KBM-7 (cell line): ENCODE data around the gene MYO1C.
A peak's percentile ranks its signal among the peaks of the same experiment; 100 is the strongest.
"Not testable (repeated sequence)": the region's sequence is repeated elsewhere in the genome, so short reads cannot be mapped to it uniquely, and the experiment has no call there.

Source experiments
- DNase-seq: peaks from one replicate; pipeline ENCODE4 v3.0.0-alpha.2; 2015
- in situ Hi-C: fragments of 300-500 bp; cut with MboI; formaldehyde crosslinking; loops from 2 replicates; pipeline ENCODE4 v1.14.3; 2020; ENCODE audit warnings: low sequenced_read_pairs, low pct_unique_long_range_greater_than_20kb, mixed read lengths

The MYO1C gene, protein sequence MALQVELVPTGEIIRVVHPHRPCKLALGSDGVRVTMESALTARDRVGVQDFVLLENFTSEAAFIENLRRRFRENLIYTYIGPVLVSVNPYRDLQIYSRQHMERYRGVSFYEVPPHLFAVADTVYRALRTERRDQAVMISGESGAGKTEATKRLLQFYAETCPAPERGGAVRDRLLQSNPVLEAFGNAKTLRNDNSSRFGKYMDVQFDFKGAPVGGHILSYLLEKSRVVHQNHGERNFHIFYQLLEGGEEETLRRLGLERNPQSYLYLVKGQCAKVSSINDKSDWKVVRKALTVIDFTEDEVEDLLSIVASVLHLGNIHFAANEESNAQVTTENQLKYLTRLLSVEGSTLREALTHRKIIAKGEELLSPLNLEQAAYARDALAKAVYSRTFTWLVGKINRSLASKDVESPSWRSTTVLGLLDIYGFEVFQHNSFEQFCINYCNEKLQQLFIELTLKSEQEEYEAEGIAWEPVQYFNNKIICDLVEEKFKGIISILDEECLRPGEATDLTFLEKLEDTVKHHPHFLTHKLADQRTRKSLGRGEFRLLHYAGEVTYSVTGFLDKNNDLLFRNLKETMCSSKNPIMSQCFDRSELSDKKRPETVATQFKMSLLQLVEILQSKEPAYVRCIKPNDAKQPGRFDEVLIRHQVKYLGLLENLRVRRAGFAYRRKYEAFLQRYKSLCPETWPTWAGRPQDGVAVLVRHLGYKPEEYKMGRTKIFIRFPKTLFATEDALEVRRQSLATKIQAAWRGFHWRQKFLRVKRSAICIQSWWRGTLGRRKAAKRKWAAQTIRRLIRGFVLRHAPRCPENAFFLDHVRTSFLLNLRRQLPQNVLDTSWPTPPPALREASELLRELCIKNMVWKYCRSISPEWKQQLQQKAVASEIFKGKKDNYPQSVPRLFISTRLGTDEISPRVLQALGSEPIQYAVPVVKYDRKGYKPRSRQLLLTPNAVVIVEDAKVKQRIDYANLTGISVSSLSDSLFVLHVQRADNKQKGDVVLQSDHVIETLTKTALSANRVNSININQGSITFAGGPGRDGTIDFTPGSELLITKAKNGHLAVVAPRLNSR

DNA sequence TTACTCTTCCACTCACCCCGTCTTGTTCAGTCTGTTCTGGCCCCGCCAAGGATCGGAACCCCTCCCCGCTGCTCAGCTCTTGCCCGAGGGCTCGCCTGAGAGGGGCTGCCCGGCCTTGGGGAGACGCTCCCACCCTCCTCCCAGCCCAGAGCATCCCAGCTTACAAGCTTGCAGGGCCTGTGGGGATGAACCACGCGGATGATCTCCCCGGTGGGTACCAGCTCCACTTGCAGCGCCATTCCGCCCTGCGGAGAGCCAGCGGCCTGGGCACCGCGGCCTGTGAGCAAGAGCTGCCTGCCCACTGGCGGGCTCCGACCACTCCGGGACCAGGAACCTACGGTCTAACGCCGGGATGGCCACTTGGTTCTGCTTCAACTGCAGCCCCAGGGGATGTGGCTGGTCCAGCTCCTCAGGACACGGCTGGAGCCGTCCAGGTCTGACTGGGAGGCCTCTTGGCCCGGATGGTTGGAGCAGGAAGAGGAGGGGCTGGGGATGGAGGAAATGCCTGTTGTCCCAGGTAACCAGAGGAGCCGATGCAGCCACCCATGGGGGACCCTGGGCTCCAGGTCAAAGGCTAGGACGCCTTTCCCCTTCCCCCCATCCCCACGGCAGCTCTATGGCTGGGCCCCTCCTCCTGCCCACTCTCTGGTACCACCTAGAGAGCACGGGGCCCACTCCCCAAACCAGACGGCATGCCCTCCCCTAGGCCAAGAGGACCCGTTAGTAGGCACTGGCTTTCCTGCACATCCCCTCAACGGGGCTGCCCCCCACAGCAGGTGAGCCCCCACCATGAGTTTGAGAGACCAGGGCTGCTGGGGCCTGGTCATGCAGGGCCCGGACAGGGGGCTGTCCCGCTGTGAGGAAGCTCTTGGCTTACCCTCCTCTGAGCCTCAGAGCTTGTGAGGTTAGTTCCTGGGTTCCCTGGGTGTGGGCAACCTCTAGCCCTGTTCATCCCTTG is at the start of gene MYO1C:
TSS of gene MYO1C (minus strand) at position 438 of the 958 bp plus-strand sequence. CDS start at position 239, 199 bp downstream.
- DNase-seq, result no peak
- in situ Hi-C loops, result no loop called here

DNA sequence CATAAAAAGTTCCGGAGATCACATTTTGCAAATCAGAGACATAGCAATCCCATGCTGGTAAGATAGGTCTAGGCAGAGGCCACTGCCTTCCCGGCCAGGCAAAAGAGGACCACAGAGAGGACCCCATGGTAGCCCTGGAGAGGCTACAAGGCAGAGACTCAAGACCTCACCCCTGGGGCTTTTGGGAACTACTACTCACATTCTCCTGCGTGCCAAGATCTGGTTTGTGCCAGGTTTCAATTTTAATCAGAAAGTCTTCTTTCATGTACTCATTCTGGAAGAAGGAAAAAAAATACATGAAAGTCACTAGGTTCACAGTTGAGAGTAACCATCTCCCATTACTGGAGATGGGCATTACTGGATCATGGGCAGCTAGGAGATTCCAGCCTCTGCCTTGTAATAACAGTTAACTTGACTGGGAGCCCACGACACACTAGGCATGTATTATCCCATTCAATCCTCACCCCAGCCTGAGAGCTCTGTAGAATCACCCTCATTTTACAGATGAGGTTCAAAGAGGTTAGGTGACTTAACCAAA is 49.0 kb upstream of the MYO1C start:
- DNase-seq, result no peak
- in situ Hi-C loops, result no loop called here

DNA sequence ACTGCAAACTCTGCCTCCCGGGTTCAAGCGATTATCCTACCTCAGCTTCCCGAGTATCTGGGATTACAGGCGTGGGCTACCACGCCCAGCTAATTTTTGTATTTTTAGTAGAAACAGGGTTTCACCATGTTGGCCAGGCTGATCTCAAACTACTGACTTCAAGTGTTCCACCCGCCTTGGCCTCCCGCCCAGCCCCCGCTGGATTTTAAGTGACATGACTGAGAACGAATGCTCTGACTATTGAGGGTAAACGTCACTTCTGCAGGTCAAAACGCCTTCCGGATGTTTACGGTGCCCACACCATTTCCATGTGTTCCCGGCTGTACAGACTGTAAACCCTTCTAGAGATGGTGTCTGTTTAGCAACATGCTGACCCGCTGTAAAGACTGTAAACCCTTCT is 47.3 kb upstream of the MYO1C start:
- in situ Hi-C loops, result no loop called here
- DNase-seq, result no peak

DNA sequence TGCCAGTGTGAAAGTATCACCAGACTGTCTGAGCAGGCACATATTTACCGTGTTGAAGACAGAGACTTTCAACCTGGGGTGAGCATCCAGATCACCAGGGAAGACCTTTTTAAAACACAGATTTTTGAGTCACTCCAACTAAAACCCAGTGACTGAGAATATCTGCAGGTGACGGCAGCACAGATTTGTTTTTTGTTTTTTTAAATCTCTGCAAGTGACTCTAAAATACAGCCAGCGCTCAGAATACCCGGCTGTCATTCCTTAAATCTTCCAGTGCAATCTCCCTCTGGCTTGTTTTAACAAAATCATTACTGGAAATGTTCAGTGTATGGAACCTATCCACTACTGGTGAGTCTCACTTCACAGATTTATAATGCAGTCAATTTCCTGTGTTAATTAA is 43.3 kb upstream of the MYO1C start:
- in situ Hi-C loops, result no loop called here
- no peak for DNase-seq

DNA sequence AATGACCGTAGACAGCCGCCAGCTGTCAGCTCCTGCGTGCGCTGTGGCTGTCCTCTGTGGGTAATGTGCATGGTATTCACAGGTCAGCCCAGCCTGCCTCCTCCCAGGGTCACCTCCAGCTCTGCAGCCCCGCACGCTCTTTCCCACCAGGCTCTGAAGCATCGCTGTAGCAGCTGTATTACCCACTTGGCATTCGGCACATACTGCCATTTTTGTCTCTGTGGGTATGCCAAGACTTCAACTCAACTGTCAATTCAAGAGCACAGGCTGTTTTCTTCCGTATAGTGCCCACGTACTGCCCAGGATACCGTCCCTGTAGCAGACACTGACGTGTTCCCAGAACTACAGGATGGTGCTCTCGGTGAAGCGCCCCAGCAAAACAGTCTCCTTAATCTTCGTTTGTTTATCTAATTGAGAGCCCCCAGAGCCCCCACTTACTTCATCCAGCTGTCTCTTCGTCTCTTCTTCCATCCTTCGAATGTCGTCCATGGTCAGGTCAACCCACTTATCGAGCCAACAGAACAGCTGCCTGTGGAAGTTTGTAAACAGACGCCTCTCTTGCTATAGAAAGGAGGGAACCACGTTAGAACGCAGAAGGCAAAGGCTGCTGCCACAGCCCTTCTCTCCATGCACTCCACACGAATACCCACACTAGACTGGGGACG is 41.3 kb upstream of the MYO1C start:
- in situ Hi-C loops, result no loop called here
- DNase-seq, result no peak

DNA sequence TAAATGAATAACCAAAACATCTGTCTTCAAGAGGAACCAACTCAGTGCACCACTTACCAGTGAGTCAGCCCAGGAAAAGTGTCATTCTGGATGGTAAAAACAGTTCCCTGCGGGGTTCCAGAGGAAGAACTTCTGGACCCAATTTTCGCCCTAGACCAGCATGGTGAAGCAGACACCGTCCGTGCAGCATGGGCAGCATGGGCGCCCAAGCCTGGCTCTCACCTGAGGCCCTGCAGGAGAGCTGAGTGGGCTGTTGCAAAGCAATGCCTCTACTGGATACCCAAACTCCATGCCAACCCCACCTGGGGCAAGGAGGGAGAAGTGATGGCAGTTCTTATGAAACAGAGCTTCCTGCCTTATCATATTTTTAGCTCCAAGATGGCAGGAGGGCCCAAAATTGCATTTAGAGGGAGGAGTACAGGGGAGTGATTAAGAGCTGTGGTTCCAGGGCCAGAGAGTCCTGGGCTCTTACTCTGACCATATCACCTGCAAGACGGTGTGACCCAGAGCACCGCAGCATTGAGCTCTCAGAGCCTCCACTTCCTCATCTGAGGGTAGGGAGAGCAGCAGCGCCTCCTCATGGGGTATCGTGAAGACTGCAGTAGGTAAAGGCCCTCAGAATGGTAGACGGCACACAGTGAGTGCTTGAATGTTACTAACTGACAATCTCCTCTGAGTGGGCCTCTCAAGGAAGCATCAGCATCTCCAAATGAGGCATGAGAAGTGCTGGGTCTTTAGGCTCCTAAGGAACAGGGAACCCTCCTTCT is 40.5 kb upstream of the MYO1C start:
- peak; percentile 82 for DNase-seq
- in situ Hi-C loops, result no loop called here

DNA sequence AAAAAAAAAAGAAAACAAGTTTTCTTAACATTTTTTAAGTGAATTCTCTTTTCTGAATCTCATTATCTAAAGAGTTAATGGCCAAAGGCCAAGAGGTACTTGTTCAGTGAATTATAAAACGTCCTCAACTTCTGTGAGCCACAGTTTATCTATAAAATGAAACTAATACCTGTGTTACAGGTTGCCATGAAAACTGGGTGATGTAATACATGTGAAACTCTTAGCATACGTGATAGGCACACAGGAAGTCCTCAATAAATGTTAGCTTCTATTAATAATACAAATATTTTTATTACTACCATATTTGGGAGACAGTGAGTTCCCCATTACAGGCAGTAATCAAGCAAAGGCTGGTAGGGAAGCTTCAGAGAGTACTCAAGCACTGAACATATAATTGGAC is 37.4 kb upstream of the MYO1C start:
- no peak for DNase-seq
- in situ Hi-C loops, result no loop called here

DNA sequence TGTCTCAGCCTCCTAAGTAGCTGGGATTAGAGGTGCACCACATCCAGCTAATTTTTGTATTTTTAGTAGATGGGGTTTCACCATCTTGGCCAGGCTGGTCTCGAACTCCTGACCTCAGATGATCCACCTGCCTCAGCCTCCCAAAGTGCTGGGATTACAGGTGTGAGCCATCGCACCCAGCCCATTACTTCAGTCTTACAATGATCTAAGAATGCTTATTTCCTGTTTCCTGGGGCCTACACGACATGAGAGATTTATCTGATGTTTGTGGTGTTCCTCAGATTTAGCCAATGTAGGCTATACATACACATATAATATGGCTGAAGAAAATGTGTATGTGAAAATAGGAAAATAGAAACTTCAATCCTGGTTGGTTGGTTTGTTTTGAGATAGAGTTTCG is 34.4 kb upstream of the MYO1C start:
- in situ Hi-C loops, DNase-seq: not testable (repeated sequence)

DNA sequence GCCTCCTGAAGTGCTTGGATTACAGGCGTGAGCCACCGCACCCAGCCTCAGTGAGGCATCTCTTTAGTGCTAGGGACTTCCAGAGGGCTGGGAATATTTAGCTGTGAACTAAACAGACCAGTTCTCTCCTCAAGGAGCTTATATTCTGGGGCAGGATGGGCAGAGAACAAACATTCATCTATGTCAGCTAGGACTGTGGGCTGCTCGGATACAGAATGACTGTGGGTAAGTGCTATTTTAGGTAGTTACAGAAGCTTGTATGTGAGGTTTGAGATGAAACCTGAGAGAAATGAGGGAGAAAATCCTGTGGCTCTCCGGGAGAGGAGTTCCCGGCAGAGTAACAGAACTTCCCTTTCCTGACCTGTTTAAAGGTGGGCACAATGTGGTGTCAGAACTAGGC is 30.1 kb upstream of the MYO1C start:
- no peak for DNase-seq
- in situ Hi-C loops, result no loop called here

DNA sequence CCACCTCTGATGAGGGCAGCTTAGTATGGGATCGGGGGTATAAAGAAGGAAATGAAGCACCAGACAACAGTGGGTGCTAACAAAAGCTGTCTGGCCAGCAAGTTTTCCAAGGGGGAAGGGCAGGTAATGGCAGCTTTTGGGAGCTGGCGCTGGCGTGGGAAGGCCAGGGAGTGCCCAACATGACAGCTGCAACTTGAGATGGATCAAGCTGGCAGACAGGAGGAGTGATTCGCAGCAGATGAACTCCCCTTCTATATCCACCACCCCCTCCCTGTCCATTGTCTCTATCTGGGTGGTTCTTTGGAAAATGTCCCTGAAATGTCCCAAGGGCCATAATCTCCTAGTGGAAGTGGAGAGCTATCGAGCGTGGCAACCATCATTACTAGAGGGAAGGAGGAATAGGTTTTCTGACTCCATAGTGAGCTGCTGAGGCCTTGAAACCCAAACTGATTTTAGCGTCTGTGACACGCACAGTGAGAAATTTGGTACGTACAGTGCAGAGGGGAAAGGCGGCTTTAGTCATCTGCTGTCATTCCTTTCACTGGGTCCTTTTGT is 28.7 kb upstream of the MYO1C start:
- DNase-seq, result no peak
- in situ Hi-C loops, result no loop called here

DNA sequence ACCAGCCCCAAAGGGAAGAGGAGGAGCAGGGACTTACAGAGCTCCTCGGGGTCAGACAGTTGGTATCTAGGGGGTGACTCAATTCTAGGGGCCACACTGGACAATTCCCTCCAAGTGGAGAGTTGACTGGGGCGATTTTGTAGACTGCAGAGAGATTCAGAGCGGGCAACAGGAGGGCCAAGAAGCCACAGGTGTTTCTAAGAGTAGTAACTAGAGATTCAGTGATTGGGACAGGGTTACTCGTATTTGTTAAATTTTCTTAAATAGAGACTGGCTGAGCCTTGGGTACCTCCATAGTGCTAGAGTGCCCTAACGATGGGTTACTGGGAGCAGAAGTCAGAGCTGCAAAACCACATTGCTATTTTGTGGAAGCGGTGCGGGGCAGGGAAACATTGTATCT is 27.2 kb upstream of the MYO1C start:
- no peak for DNase-seq
- in situ Hi-C loops, result no loop called here

DNA sequence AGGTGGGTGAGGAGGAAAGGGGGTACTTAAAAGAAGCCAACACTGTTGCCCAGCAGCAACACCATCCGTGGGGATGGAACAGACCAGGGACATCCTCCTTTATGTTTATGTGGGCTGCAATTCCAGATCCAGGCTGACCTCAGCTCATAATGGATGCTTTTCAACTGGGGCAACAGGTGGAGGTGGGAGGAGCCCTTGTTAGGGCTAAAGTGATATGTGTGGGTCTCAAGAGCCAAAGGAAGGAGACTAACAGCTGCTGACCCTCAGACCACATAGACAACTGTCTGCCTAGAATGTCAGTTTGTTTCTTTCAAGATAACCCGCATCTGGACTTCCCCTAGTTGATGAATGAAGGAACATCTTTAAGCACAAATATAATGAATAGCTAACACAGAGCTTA is 25.9 kb upstream of the MYO1C start:
- DNase-seq, result no peak
- in situ Hi-C loops, result no loop called here

DNA sequence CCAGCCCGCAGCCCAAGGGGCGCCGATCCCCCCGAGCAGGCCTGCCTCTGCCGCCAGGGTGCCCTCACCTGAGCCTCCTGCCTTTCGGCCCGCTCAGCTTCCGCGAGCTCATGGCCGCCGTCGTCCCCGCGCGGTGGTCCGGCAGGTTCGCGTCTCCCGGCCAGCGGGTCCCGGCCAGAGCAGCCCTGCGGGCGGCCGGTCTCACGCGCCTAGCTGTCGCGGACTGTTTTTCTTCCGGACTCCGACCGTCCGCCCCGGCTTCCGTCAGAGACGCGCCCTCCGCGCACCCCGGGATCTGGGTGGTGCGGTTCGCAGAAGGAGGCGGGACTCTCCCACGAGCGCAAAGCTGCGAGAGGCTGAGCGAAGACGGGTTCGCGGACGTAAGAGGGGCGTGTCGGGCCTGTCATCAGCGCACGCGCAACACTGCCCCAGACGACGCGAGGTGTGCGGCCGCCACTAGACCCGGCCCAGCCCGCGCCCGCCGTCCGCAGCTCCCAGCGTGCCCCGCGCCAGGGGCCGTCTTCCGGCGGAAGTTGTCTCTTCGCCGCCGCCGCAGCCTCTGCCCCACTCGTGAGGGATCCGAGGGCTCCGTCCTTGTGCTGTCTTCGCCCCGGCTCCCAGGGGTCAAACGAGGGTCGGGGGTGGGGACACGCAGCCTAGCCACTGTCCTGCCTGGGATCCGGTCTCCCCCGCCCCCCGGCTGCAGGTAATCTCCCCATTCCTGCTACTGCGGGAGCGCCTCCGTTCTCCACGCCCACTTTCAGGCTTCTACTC is 24.1 kb upstream of the MYO1C start, which contains the start of gene INPP5K:
TSS of gene INPP5K (minus strand) at position 225 of the 774 bp plus-strand sequence. CDS start at position 112, 113 bp downstream.
- DNase-seq, result peak; percentile 98
- in situ Hi-C loops, result no loop called here

DNA sequence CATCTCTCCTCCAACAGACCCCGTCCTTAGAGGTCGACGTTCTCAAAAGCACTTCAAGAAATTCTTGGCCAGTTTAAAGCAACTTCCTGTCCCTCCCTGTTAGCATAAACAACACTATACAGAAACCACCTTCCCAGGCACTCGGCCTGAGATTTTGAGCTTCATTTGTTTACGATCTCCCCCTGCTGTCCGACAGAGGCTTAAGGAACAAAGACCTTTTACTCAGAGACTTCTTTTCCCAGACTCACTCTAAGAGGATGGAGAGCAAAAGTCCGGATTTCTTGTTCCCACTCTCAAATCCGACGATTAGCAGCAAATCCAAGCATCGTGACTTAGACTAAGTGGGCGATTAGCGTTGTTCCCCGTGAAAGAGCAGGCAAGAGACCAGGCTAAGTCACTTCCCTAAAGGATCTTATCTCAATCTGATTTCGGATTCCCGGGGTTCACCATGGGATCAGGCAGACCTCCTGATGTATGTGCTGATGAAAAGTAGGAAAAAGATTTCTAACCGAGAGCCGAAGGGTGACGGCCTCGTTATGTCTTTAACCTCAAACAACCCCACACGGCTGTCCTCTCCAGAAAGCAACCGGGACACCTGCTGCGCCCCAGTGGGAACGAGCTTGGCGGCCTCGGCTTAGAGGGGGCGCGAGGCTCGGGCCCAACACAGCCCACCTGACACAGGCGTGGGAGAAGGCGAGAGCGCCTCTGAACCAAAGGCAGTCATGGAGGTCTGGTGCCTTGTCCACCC is 23.3 kb upstream of the MYO1C start:
- peak; percentile 84 for DNase-seq
- in situ Hi-C loops, result no loop called here

DNA sequence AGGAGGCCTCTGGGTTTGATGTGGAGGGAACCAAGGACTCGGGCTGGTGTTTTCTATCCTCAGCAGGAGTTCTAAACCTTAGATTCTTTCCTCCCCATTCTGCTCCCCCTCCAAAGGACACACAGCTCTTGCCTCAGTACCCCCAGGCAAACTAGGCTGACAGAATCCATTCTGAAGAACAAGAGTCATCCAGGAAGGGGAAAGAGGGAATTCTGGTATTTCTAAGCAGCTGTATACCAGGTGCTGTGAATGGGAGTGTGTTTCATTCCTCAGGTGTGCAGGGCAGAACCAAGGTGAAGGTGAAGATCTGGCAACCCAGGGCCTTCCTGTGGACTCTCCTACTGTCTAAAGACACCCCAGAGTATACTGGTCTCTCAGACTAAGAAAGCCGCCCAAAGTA is 19.9 kb upstream of the MYO1C start:
- no peak for DNase-seq
- in situ Hi-C loops, result no loop called here
